ENCODE results near the gene IGSF21.

IGSF21 gene

DNA sequence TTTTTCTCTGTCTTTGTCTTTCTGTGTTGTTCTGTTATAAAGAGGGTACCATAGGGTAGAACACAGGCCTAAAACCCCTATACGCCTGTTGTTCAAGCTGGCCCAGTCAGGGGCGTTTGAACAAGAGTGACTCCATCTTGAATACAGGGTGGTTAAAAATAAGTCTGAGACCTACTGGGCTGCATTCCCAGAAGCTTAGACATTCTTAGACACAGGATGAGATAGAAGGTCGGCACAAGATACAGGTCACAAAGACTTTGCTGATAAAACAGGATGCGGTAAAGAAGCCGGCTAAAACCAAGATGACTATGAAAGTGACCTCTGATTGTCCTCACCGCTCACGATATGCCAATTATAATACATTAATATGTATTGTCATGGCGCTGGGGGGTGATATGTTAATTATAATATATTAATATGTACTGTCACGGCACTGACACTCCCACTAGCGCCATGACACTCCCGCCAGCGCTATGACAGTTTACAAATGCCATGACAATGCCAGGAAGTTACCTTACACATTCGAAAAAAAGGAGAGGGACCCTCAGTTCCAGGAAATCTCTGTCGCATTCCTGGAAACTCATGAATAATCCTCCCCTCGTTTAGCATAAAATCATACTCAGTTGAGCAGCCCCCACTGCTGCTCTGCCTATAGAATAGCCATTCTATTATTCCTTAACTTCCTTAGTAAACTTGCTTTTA is 314.6 kb downstream of the IGSF21 start:
- H3K4me3 ChIP-seq (ENCODE audit: low read depth, low read length): no peak overlapping the region
- DNase-seq (ENCODE audit: low read depth): no peak
- TF ChIP-seq, protein P1, sequence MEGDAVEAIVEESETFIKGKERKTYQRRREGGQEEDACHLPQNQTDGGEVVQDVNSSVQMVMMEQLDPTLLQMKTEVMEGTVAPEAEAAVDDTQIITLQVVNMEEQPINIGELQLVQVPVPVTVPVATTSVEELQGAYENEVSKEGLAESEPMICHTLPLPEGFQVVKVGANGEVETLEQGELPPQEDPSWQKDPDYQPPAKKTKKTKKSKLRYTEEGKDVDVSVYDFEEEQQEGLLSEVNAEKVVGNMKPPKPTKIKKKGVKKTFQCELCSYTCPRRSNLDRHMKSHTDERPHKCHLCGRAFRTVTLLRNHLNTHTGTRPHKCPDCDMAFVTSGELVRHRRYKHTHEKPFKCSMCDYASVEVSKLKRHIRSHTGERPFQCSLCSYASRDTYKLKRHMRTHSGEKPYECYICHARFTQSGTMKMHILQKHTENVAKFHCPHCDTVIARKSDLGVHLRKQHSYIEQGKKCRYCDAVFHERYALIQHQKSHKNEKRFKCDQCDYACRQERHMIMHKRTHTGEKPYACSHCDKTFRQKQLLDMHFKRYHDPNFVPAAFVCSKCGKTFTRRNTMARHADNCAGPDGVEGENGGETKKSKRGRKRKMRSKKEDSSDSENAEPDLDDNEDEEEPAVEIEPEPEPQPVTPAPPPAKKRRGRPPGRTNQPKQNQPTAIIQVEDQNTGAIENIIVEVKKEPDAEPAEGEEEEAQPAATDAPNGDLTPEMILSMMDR (IDR thresholded peaks at IDR 0.05; ENCODE audit: insufficient read depth, low read depth, low read length, missing control alignments): no peak

DNA sequence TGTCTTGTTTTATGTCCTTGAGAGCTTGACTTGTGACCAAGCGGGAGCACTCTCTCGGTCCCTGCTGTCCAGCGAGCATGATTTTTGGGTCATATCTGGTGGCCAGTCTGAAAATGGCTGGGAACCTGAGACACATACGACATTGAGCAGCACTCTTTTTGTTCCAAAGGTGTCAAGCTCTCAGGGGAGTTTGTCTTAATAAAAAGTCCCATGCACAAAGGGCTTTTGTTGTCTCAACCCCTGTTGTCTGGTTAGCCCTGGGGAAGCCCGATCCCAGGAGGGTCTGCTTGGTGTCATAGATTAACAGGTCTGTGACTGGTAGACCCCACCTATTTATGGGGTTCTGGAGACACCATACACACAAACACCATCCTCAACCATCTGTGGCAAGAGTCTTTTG is 315.4 kb downstream of the IGSF21 start:
- H3K4me3 ChIP-seq (ENCODE audit: low read depth, low read length): no peak overlapping the region
- TF ChIP-seq, protein P1 (IDR thresholded peaks at IDR 0.05; ENCODE audit: insufficient read depth, low read depth, low read length, missing control alignments): no peak
- DNase-seq (ENCODE audit: low read depth): no peak

DNA sequence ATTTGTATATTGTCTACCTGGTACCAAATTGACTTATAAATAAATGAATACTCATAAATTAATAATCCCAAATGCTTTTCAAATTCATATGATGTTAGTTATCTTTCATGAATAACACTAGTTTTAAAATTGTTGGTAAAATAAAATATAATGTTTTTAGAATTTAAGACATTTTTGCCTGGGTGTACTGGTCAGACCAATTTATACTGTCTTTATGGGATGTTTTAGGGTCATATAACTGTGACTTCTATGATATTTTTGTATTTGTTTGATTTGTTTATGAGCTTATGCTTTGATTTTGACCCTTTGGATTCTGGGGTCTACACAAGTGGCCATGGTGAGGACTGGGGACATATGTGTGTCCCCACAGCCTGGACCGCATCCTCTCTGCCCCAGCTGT is 319.0 kb downstream of the IGSF21 start:
- DNase-seq (ENCODE audit: low read depth): no peak
- no peak overlapping the region for H3K4me3 ChIP-seq (ENCODE audit: low read depth, low read length)
- TF ChIP-seq, protein P1 (IDR thresholded peaks at IDR 0.05; ENCODE audit: insufficient read depth, low read depth, low read length, missing control alignments): no peak

All from GM12865 (cell line).